ENCODE measurements around the gene SUPT20HL2. TPM values are rescaled to one million over a fixed set of nuclear protein-coding genes. Genes with fewer than 3 reads are reported as not detected.
"Not testable (repeated sequence)": the region's sequence is repeated elsewhere in the genome, so short reads cannot be mapped to it uniquely, and the experiment has no call there.

The SUPT20HL2 gene
- total RNA-seq (not detected), polyA plus RNA-seq (ENCODE audit: insufficient read length in 6 of 6) (not detected)
- long read RNA-seq, donor 1, result 0 reads
- long read RNA-seq, donor 2, result 0 reads
- long read RNA-seq, donor 3, result 0 reads
- long read RNA-seq, donor 4, result 0 reads
- long read RNA-seq, donor 5, result 0 reads
- long read RNA-seq, donor 6, result 0 reads
- long read RNA-seq, donor 7, result 0 reads
- long read RNA-seq, donor 8, result 0 reads
- long read RNA-seq, donor 9, result 0 reads
- long read RNA-seq, donor 10, result 0 reads
- long read RNA-seq, donor 11, result 0 reads
- long read RNA-seq, donor 12, result 0 reads

DNA sequence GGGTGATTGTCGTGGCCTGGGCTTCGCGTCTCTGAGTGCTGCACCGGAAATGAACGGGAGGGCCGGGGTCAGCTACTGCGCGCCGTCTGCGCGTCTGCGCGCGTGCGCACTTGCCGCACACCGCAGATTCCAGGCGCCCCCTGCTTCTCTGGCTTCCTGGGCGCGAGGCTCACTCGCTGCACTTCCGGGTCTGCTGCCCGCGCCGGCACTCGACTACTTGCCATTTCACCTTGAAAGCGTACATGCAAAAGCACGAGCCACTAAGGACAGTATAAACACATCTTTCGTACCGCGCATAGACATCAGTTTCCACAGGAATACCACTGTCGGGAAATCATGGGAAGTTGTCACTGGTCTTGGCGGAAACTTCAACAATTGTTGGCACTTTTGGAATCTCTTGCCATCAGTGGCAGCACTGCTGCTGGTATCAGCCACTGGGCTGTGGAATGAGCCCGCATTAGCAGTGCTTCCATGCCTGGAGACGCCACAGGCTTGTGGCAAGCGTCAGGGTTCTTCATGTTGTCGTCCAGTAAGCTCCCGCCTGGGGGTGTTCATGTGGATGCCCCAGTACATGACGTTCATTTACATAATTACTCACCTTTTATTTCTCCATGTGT lies at the start of gene SUPT20HL2:
Gene SUPT20HL2 (minus strand): TSS at position 51 of the 617 bp plus-strand sequence. CDS start 754 bp downstream, outside the sequence.
- DNase-seq, result no peak
- Histone ChIP-seq H3K36me3 (no peaks in the 10 kb centered on the region), H3K9me3 (no peaks in the 10 kb centered on the region), H3K4me1 (no peaks in the 10 kb centered on the region), H3K27me3 (peaks cover 0 to 6% of the 10 kb centered on the region in 2 donors), H3K27ac (no peak within 1 kb of the TSS), H3K4me3 (no peak within 1 kb of the TSS)
- intact Hi-C loops (cut with DNase I), result no loop called here
- TF ChIP-seq, protein P1, sequence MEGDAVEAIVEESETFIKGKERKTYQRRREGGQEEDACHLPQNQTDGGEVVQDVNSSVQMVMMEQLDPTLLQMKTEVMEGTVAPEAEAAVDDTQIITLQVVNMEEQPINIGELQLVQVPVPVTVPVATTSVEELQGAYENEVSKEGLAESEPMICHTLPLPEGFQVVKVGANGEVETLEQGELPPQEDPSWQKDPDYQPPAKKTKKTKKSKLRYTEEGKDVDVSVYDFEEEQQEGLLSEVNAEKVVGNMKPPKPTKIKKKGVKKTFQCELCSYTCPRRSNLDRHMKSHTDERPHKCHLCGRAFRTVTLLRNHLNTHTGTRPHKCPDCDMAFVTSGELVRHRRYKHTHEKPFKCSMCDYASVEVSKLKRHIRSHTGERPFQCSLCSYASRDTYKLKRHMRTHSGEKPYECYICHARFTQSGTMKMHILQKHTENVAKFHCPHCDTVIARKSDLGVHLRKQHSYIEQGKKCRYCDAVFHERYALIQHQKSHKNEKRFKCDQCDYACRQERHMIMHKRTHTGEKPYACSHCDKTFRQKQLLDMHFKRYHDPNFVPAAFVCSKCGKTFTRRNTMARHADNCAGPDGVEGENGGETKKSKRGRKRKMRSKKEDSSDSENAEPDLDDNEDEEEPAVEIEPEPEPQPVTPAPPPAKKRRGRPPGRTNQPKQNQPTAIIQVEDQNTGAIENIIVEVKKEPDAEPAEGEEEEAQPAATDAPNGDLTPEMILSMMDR (IDR thresholded peaks at IDR 0.05), result no peak
- no peak for ATAC-seq

DNA sequence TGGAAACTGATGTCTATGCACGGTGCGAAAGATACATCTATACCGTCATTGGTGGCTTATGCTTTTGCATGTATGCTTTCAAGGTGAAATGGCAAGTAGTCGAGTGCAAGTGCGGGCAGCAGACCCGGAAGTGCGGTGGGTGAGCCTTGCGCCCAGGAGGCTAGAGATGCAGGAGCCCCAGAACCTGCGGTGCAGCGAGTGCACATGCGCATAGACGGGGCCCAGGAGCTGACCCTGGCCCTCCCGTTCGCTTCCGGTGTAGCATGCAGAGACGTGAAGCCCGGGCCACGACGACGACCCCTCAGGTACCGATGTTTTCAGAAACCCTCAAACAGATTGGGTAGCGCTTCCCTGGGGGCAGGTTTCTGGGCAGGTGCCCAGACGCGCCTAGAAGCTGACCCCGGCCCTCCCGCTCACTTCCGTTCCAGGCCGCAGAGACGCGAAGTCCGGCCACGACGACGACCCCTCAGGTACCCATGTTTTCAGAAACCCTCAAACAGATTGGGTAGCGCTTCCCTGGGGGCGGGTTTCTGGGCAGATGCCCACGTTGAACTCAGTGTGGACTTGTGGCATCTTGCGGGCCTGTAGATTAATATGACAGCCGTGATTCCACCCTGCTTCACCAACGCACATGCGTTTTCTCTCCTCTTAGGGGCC lies 48.3 kb upstream of the SUPT20HL2 start:
- H3K9me3 ChIP-seq; H3K4me1 ChIP-seq; H3K36me3 ChIP-seq; H3K4me3 ChIP-seq; ATAC-seq; H3K27ac ChIP-seq; intact Hi-C loops (cut with DNase I); DNase-seq; H3K27me3 ChIP-seq: not testable (repeated sequence)

DNA sequence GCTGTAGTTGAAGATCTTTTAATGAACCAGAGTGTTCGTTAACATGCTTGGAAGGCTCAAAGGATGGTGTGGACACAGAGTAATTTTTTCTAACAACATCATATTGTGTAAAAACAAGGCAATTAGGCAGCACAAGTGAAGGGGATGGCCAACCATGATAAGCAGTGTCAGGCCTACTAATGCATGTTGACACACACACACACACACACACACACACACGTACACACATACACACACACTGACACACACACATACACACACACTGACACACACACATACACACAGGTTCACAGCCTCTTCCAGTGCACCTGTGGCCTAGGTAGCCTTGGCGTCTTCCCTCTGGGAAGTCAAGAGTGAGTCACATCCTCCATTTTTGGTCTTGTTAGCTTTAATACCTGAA lies 46.4 kb upstream of the SUPT20HL2 start, which contains the start of gene SUPT20HL1:
Gene SUPT20HL1 (plus strand): TSS at position 368 of the 400 bp plus-strand sequence. CDS start 2,122 bp downstream, outside the sequence.
- no peak within 1 kb of the TSS for H3K27ac ChIP-seq
- TF ChIP-seq, protein P1 (IDR thresholded peaks at IDR 0.05), result no peak
- no peaks in the 10 kb centered on the region for H3K36me3 ChIP-seq
- no peak within 1 kb of the TSS for H3K4me3 ChIP-seq
- no peaks in the 10 kb centered on the region for H3K4me1 ChIP-seq
- no peak for ATAC-seq
- DNase-seq, result no peak
- H3K27me3 ChIP-seq, result no peaks in the 10 kb centered on the region
- H3K9me3 ChIP-seq, result no peaks in the 10 kb centered on the region
- intact Hi-C loops (cut with DNase I), result no loop called here

DNA sequence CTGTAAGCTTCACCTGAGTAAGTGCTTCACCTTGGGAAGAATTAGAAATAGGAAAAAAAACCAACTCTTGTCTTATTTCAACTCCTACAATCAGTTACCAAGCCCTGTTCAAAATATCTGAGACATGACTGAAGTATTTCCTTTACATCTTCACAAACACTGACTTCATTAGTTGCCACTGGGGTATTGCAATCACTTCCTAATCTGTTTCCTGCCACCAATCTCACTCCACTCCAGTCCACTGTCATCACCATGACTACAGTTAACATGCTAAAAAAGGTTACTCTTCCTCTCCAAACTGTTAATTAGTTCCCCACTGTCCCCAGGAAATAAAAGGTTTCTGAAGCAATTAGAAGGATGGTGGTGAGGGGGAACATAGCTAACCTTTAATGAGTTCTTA lies 43.2 kb upstream of the SUPT20HL2 start:
- DNase-seq (no peak), ATAC-seq (no peak)
- Histone ChIP-seq H3K36me3 (no peaks in the 10 kb centered on the region), H3K4me1 (no peaks in the 10 kb centered on the region), H3K27me3 (no peaks in the 10 kb centered on the region), H3K4me3 (no peak overlapping the region), H3K9me3 (no peaks in the 10 kb centered on the region), H3K27ac (no peak overlapping the region)
- intact Hi-C loops (cut with DNase I), result no loop called here
- TF ChIP-seq, protein P1 (IDR thresholded peaks at IDR 0.05), result no peak

DNA sequence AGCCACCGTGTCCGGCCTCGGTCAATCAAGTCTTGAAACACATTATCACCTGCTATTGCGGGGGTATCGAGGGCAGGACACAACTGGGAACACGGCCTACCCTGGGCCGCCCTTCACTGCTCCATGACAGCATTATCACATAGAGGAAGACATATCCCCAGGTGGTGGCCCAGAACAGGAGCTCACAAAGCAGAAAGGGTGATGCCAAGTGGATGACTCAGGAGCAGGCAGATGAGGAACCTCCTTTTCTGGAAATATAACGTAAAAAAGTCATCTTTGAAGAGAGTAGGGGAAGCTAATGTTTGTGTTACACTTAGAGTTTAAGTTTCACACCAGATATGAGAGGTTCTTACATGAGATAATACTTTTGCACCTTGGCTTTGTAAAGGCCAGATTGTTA lies 41.2 kb upstream of the SUPT20HL2 start:
- ATAC-seq, result no peak
- intact Hi-C loops (cut with DNase I), result no loop called here
- no peaks in the 10 kb centered on the region for H3K9me3 ChIP-seq
- no peaks in the 10 kb centered on the region for H3K4me1 ChIP-seq
- no peaks in the 10 kb centered on the region for H3K27me3 ChIP-seq
- H3K27ac ChIP-seq, result no peak overlapping the region
- H3K4me3 ChIP-seq, result no peak overlapping the region
- DNase-seq, result no peak
- no peaks in the 10 kb centered on the region for H3K36me3 ChIP-seq
- TF ChIP-seq, protein P1 (IDR thresholded peaks at IDR 0.05), result no peak

Data from left lung (tissue), 14 donors.